HepG2 (cell line): ENCODE measurements around the gene OR2AG1. TPM values are rescaled to one million over a fixed set of nuclear protein-coding genes. Genes with fewer than 3 reads are reported as not detected.
A peak's percentile ranks its signal among the peaks of the same experiment; 100 is the strongest.

ENCODE experiments used
- ATAC-seq: fragments of 200-7000 bp; cut with Tn5 transposase; 3 replicates; pipeline ENCODE4 v1.9.1; 2020; ENCODE audit warnings: mild to moderate bottlenecking, moderate library complexity
- BruUV-seq: library from RNA; stranded (reverse); fragments of 400-500 nt; replicated peaks from 2 replicates; lab custom pipeline; 2021; lab: Mats Ljungman, UMichigan
- CTCF ChIA-PET: fragments of 300-600 bp; formaldehyde crosslinking; extraction: SDS; loops from one replicate; lab custom pipeline; 2021; ENCODE audit warnings: low total read pairs, inconsistent platforms, low intra/inter-chr PET ratio; lab: Yijun Ruan, JAX
- POLR2A ChIA-PET: fragments of 350-600 bp; sonication (Branson Sonifier 250); formaldehyde crosslinking; loops from one replicate; lab custom pipeline; 2020; ENCODE audit warnings: antibody characterized with exemption, inconsistent platforms; lab: Yijun Ruan, JAX
- DNase-seq: peaks from one replicate; pipeline ENCODE4 v3.0.0-alpha.2; 2015; ENCODE audit warnings: low spot score
- FAIRE-seq: peaks from 3 replicates; lab custom pipeline; 2011; peaks lifted over from hg19 to GRCh38; lab: Jason Lieb, UNC
- H2AFZ ChIP-seq: one replicate; pipeline ENCODE4 v1.6.1; 2011; ENCODE audit warnings: low read length, inconsistent platforms
- H3K27ac ChIP-seq: fragments of 300-600 bp; 3 replicates; pipeline ENCODE4 v1.8.0; 2011; ENCODE audit warnings: mixed run types, mild to moderate bottlenecking, mixed read lengths, low read length, inconsistent platforms; ENCODE audit not compliant: insufficient read depth; ENCODE audit errors: extremely low read length
- H3K27me3 ChIP-seq, 2 experiments: fragments of 200-600 bp in 1 of 2; 2 replicates in 1 of 2; 3 replicates in 1 of 2; pipeline versions ENCODE4 v1.6.0 to v1.8.0; 2011; ENCODE audit warnings: low read length in 2 of 2, mild to moderate bottlenecking in 2 of 2, moderate library complexity in 2 of 2, inconsistent platforms in 1 of 2; ENCODE audit not compliant: insufficient read depth in 2 of 2, control insufficient read depth in 1 of 2
- H3K36me3 ChIP-seq, 2 experiments: fragments of 200-600 bp in 1 of 2; replicated peaks in 1 of 2; 2 replicates in 1 of 2; 3 replicates in 1 of 2; pipeline versions ENCODE4 v1.5.1 to v1.8.0; 2011; ENCODE audit warnings: low read length in 2 of 2, inconsistent platforms in 1 of 2; ENCODE audit not compliant: insufficient read depth in 2 of 2, control insufficient read depth in 1 of 2
- H3K4me1 ChIP-seq: 2 replicates; pipeline ENCODE4 v1.5.1; 2012; ENCODE audit warnings: low read length, inconsistent platforms; ENCODE audit not compliant: insufficient read depth
- H3K4me2 ChIP-seq: 2 replicates; pipeline ENCODE4 v1.6.0; 2011; ENCODE audit warnings: low read depth, low read length, inconsistent platforms
- H3K4me3 ChIP-seq, 3 experiments: fragments of 200-600 bp in 1 of 3; sonication (generic), shearing (Covaris generic) in 1 of 3; replicated peaks in 1 of 3; 2 replicates each; pipeline ENCODE4 v1.5.1; 2011 to 2016; ENCODE audit warnings: low read length in 3 of 3, inconsistent platforms in 2 of 3, low read depth in 2 of 3, mild to moderate bottlenecking in 2 of 3, control low read depth in 1 of 3, mixed read lengths in 1 of 3; ENCODE audit not compliant: insufficient read depth in 1 of 3
- H3K79me2 ChIP-seq: one replicate; pipeline ENCODE4 v1.6.1; 2011; ENCODE audit warnings: low read length, inconsistent platforms; ENCODE audit not compliant: insufficient read depth
- H3K9ac ChIP-seq: 2 replicates; pipeline ENCODE4 v1.6.0; 2011; ENCODE audit warnings: mild to moderate bottlenecking, low read depth, low read length, inconsistent platforms; ENCODE audit not compliant: insufficient read depth
- H3K9me3 ChIP-seq: 2 replicates; pipeline ENCODE4 v1.5.1; 2012; ENCODE audit warnings: mild to moderate bottlenecking, low read length
- H4K20me1 ChIP-seq: 2 replicates; pipeline ENCODE4 v1.6.0; 2011; ENCODE audit warnings: inconsistent platforms, mild to moderate bottlenecking, low read length, moderate library complexity; ENCODE audit not compliant: insufficient read depth
- CENPT ChIP-seq: sonication (generic); formaldehyde crosslinking; IDR thresholded peaks from 2 replicates; pipeline ENCODE4 v1.8.0; 2022; ENCODE audit warnings: low read depth, mild to moderate bottlenecking, moderate library complexity, missing genetic modification reagents
- SMC3 ChIP-seq: IDR thresholded peaks from 2 replicates; pipeline ENCODE4 v1.6.1; 2011; ENCODE audit warnings: low read length, improper control_type of control experiment
- STAG1 ChIP-seq: sonication (generic); formaldehyde crosslinking; IDR thresholded peaks from 2 replicates; pipeline ENCODE4 v1.4.0; 2020; ENCODE audit warnings: missing genetic modification reagents
- ZNF512 ChIP-seq: sonication (generic); formaldehyde crosslinking; IDR thresholded peaks from 2 replicates; pipeline ENCODE4 v1.4.0; 2020; ENCODE audit warnings: mild to moderate bottlenecking, missing genetic modification reagents
- WGBS: methylation state at CpG from one replicate; pipeline ENCODE4 v1.1.6; 2017; ENCODE audit warnings: low lambda C conversion rate; 5-methylcytosine and 5-hydroxymethylcytosine counted together
- in situ Hi-C: cut with HindIII; loops from 2 replicates; pipeline ENCODE4 v1.10.0; 2017; ENCODE audit warnings: low pct_unique_long_range_greater_than_20kb; ENCODE audit not compliant: extremely low pct_ligation_motif_present
- intact Hi-C: fragments of 100-400 bp; cut with micrococcal nuclease; formaldehyde crosslinking; loops from one replicate; pipeline ENCODE4 v1.10.0; 2022; ENCODE audit not compliant: unreplicated experiment
- polyA plus RNA-seq, 8 experiments: library from polyadenylated mRNA; depleted of rRNA in 3 of 8; stranded (reverse) in 7 of 8; unstranded in 1 of 8; fragments of >200 nt; fragmentation: Illumina TruSeq in 4 of 8; extraction: Trizol in 4 of 8; gene quantifications; 2 replicates each; pipeline versions ENCODE4 v1.2.1 to v1.2.3, GENCODE V29; 2011 to 2016; ENCODE audit warnings: low read depth in 4 of 8, missing spikeins in 1 of 8, mixed read lengths in 1 of 8; ENCODE audit not compliant: insufficient read depth in 1 of 8
- total RNA-seq, 5 experiments: library from RNA; depleted of rRNA; stranded (reverse); fragments of >200 nt; fragmentation: Illumina TruSeq; extraction: Trizol; gene quantifications; 2 replicates each; pipeline ENCODE4 v1.2.3, GENCODE V29; 2016; ENCODE audit warnings: low read depth in 1 of 5
- TF ChIP-seq, protein P1 (sequence below): sonication (generic); formaldehyde crosslinking; IDR thresholded peaks from 2 replicates; pipeline ENCODE4 v1.5.0; 2020; ENCODE audit warnings: mild to moderate bottlenecking, missing genetic modification reagents, moderate library complexity
- TF ChIP-seq, protein P2 (sequence below): sonication (generic); formaldehyde crosslinking; IDR thresholded peaks from 2 replicates; pipeline ENCODE4 v1.8.0; 2022; ENCODE audit warnings: missing genetic modification reagents, mild to moderate bottlenecking, inconsistent platforms, borderline replicate concordance

OR2AG1 gene
- total and polyA plus RNA-seq, 2 of the 13 experiments (the other 11 are each of a cell fraction or from before 2014, with no cell fraction given), result not detected

- Histone ChIP-seq H3K4me1 (no peaks in the 10 kb centered on the region), H3K27ac (no peak overlapping the region), H3K79me2 (no peaks in the 10 kb centered on the region), H3K4me3 (no peak overlapping the region), H3K36me3 (no peaks in the 10 kb centered on the region), H3K9ac (no peak overlapping the region), H3K9me3 (no peaks in the 10 kb centered on the region), H4K20me1 (no peaks in the 10 kb centered on the region), H3K27me3 (no peaks in the 10 kb centered on the region; a peak in 2 of 5 replicates), H2AFZ (no peak overlapping the region), H3K4me2 (no peak overlapping the region)
- ATAC-seq (peak; percentile 87), DNase-seq (peak; percentile 44), FAIRE-seq (peak; percentile 72)
- WGBS, result 36% methylated on average over 2 of the region's 2 CpGs
- in situ Hi-C loops, result no loop called here
- TF ChIP-seq, protein P1, sequence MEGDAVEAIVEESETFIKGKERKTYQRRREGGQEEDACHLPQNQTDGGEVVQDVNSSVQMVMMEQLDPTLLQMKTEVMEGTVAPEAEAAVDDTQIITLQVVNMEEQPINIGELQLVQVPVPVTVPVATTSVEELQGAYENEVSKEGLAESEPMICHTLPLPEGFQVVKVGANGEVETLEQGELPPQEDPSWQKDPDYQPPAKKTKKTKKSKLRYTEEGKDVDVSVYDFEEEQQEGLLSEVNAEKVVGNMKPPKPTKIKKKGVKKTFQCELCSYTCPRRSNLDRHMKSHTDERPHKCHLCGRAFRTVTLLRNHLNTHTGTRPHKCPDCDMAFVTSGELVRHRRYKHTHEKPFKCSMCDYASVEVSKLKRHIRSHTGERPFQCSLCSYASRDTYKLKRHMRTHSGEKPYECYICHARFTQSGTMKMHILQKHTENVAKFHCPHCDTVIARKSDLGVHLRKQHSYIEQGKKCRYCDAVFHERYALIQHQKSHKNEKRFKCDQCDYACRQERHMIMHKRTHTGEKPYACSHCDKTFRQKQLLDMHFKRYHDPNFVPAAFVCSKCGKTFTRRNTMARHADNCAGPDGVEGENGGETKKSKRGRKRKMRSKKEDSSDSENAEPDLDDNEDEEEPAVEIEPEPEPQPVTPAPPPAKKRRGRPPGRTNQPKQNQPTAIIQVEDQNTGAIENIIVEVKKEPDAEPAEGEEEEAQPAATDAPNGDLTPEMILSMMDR (CRISPR knock-in tag), result peak; percentile 76
- TF ChIP-seq CENPT (CRISPR knock-in tag) (no peak), SMC3 (peak; percentile 56; the same call in 1 of the 2 replicates), STAG1 (peak; percentile 68), ZNF512 (CRISPR knock-in tag) (no peak)
- TF ChIP-seq, protein P2, sequence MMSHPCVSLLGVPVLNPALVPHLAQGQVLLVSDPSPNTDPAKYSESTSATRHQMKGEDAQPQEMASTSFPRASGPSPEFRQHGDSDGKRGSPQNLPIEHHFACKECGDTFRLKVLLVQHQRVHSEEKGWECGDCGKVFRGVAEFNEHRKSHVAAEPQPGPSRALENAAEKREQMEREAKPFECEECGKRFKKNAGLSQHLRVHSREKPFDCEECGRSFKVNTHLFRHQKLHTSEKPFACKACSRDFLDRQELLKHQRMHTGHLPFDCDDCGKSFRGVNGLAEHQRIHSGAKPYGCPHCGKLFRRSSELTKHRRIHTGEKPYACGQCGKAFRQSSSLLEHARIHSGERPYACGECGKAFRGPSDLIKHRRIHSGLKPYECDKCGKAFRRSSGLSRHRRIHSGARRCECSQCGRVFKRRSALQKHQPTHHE (CRISPR knock-in tag), result no peak
- POLR2A ChIA-PET, result no interaction called here
- CTCF ChIA-PET, result interaction anchor here (0.7 to 2.3 kb wide), 4 partner anchors 20 to 226 kb away, joined by 3 to 8 read pairs (median 3); no protein-coding TSS in a partner anchor
- no TSS peak for BruUV-seq
- intact Hi-C loops, result loop anchor here (1.0 kb wide), 1 partner anchor 54 kb away; no protein-coding TSS in a partner anchor
Observed at GRCh38 chr11:6757373-6757967, 25.4 kb upstream of the OR2AG1 start.
